ENCODE measurements around the gene INKA2.

Gene INKA2

DNA sequence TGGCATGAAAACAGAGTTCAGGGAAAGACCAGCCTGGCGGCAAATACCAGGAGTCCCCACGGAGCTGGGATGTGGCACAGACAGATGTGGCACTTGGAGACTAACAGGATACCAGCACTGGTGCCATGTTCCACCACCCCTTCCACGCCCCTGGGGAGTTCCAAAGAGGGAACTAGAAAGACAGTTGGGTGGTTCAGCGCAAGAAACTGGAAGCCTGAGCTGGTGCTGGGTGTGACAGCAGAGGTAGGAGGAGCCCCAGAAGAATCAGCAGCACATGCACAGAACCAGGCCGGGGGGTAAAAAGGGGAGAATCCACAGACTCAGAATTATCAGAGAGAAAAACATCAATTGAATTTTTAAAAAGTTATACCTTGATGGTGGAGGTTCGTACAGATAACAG lies 38.9 kb upstream of the INKA2 start:
- no peaks in the 10 kb centered on the region for H3K27me3 ChIP-seq
- DNase-seq, result no peak
- H3K4me1 ChIP-seq, result no peaks in the 10 kb centered on the region
- TF ChIP-seq, protein P1, sequence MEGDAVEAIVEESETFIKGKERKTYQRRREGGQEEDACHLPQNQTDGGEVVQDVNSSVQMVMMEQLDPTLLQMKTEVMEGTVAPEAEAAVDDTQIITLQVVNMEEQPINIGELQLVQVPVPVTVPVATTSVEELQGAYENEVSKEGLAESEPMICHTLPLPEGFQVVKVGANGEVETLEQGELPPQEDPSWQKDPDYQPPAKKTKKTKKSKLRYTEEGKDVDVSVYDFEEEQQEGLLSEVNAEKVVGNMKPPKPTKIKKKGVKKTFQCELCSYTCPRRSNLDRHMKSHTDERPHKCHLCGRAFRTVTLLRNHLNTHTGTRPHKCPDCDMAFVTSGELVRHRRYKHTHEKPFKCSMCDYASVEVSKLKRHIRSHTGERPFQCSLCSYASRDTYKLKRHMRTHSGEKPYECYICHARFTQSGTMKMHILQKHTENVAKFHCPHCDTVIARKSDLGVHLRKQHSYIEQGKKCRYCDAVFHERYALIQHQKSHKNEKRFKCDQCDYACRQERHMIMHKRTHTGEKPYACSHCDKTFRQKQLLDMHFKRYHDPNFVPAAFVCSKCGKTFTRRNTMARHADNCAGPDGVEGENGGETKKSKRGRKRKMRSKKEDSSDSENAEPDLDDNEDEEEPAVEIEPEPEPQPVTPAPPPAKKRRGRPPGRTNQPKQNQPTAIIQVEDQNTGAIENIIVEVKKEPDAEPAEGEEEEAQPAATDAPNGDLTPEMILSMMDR (IDR thresholded peaks at IDR 0.05; ENCODE audit: low read depth, low read length), result no peak
- no peaks in the 10 kb centered on the region for H3K9me3 ChIP-seq
- H3K4me3 ChIP-seq (ENCODE audit: low read depth, low read length), result no peak overlapping the region
- no peaks in the 10 kb centered on the region for H3K36me3 ChIP-seq

DNA sequence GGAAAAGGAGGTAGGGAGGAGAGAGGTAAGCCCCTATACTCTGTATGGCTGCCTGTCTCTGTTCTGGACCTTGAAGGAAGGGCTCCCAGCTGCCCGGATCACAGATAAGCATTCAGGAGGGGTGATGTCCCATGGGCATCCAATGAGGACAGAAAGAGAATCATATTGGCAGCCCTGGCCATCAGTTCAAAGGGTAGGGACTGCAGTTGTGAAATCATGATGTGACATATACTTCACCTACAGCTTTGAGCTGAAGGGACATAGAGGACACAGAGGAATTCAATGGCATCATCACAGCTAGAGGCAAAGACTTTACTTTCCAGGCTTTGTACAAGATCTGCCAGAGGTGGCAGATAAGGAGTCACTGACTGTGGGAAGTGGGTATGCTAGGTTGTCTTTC lies 38.1 kb upstream of the INKA2 start:
- no peak overlapping the region for H3K4me3 ChIP-seq (ENCODE audit: low read depth, low read length)
- H3K36me3 ChIP-seq, result no peaks in the 10 kb centered on the region
- no peak for DNase-seq
- TF ChIP-seq, protein P1 (IDR thresholded peaks at IDR 0.05; ENCODE audit: low read depth, low read length), result no peak
- no peaks in the 10 kb centered on the region for H3K9me3 ChIP-seq
- no peaks in the 10 kb centered on the region for H3K4me1 ChIP-seq
- H3K27me3 ChIP-seq, result no peaks in the 10 kb centered on the region

DNA sequence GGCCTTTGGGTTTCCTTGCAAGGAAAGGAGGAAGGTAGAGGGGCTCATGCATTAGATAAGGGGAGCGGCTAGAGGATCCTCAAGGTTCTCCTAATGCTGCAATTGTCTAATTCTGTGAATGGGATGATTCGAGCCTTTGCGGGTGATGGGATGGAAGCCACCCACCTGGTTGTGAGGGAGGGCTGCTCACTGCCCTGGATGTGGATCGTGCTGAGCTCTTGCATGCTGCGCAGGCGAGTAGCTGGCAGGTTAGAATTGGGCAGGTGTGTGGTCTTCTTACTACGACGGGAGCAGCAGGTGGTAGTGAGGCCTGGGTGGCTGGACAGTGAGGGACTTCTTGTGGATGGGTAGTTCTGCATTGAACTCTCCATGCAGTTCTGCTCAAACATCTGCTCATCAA lies 37.7 kb upstream of the INKA2 start:
- TF ChIP-seq, protein P1 (IDR thresholded peaks at IDR 0.05; ENCODE audit: low read depth, low read length), result no peak
- H3K27me3 ChIP-seq, result no peaks in the 10 kb centered on the region
- no peaks in the 10 kb centered on the region for H3K9me3 ChIP-seq
- no peak overlapping the region for H3K4me3 ChIP-seq (ENCODE audit: low read depth, low read length)
- no peaks in the 10 kb centered on the region for H3K36me3 ChIP-seq
- H3K4me1 ChIP-seq, result no peaks in the 10 kb centered on the region
- DNase-seq, result no peak

DNA sequence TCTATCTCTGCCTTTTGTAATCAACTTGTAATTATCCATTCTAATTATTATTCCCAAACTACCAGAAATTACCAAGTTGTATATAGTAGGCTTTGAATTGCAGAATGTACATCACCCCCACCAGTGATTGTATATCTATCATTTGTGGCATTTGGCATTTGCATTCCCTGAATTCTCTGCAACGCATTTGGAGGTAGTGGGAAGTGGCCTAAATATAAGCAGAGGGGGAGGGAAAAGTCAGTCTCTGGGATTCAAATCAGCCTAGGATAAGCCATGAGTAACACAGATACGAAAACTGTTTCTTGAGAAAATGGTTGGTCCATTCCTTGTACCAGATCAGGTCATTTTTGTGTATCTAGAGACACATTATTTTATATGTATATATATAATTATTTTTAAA lies 37.2 kb upstream of the INKA2 start:
- no peaks in the 10 kb centered on the region for H3K27me3 ChIP-seq
- H3K9me3 ChIP-seq, result no peaks in the 10 kb centered on the region
- H3K36me3 ChIP-seq, result no peaks in the 10 kb centered on the region
- no peak for DNase-seq
- TF ChIP-seq, protein P1 (IDR thresholded peaks at IDR 0.05; ENCODE audit: low read depth, low read length), result no peak
- no peaks in the 10 kb centered on the region for H3K4me1 ChIP-seq
- no peak overlapping the region for H3K4me3 ChIP-seq (ENCODE audit: low read depth, low read length)

DNA sequence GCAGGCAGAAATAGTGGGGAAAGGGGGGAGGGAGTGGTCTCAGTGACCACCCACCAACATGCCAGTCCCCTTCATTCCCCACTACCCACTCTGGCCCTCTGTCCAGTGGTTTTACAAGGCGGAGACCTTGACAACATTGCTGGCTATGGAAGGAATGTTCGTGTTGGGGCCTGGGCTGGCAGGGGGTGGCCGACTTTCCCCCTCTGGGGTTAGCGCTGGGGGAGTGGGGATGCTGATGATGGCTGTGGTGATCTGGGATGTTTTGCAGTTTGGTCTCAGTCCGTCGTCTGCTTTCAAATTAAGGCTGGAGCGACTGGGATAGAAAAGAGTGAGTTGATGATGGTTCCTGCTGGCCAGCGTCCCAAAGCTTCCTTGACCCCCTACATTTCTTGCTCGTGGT lies 36.8 kb upstream of the INKA2 start:
- Histone ChIP-seq H3K27me3 (no peaks in the 10 kb centered on the region), H3K4me3 (ENCODE audit: low read depth, low read length) (no peak overlapping the region), H3K4me1 (no peaks in the 10 kb centered on the region), H3K36me3 (no peaks in the 10 kb centered on the region), H3K9me3 (no peaks in the 10 kb centered on the region)
- DNase-seq, result no peak
- TF ChIP-seq, protein P1 (IDR thresholded peaks at IDR 0.05; ENCODE audit: low read depth, low read length), result no peak

DNA sequence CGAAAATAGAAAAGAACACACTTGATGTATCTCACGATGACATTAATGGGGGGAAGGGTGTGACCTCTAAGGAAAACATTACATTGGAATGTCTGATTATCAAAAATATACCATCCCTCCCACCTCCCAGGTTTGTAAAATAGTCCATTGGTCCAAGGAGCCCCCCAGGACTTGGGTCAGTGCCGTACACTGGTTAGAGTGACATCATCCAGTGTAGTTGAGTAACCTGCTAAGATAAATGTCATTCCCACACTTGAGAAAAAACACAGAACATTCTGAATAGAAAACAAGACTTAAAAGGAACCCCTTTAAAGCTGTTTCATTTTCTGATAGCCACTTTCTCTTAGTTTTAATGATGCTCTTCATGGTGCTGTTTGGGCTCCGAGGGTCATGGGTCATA lies 31.7 kb upstream of the INKA2 start:
- no peaks in the 10 kb centered on the region for H3K9me3 ChIP-seq
- no peak for DNase-seq
- H3K4me3 ChIP-seq (ENCODE audit: low read depth, low read length), result no peak overlapping the region
- H3K27me3 ChIP-seq, result no peaks in the 10 kb centered on the region
- TF ChIP-seq, protein P1 (IDR thresholded peaks at IDR 0.05; ENCODE audit: low read depth, low read length), result no peak
- no peaks in the 10 kb centered on the region for H3K4me1 ChIP-seq
- H3K36me3 ChIP-seq, result peaks cover 26% of the 10 kb centered on the region

Measured in BE2C (cell line).